HCT116 (cell line): ENCODE measurements around the gene ACOT9.

Source experiments
- CTCF ChIP-seq, 3 experiments: fragments of 200-600 bp in 1 of 3; sonication (generic) in 1 of 3; IDR thresholded peaks in 2 of 3; conservative IDR thresholded peaks in 1 of 3; 2 replicates each; pipeline ENCODE4 v1.5.1; 2012 to 2017; ENCODE audit warnings: low read depth in 2 of 3, low read length in 2 of 3, antibody characterized with exemption in 1 of 3, borderline replicate concordance in 1 of 3, control low read depth in 1 of 3, mild to moderate bottlenecking in 1 of 3, mixed read lengths in 1 of 3, mixed run types in 1 of 3, moderate library complexity in 1 of 3; ENCODE audit not compliant: insufficient read depth in 1 of 3
- EZH2 ChIP-seq: fragments of 200-600 bp; sonication (generic); IDR thresholded peaks from 2 replicates; pipeline ENCODE4 v1.6.1; 2017; ENCODE audit warnings: antibody characterized with exemption, mixed run types
- JUND ChIP-seq: IDR thresholded peaks from 2 replicates; pipeline ENCODE4 v1.6.1; 2012
- POLR2A ChIP-seq: IDR thresholded peaks from 2 replicates; pipeline ENCODE4 v1.7.0; 2011; ENCODE audit warnings: borderline replicate concordance; ENCODE audit not compliant: insufficient read depth, insufficient read length; ENCODE audit errors: extremely low read depth
- POLR2AphosphoS5 ChIP-seq: IDR thresholded peaks from 2 replicates; pipeline ENCODE4 v1.6.1; 2011; ENCODE audit warnings: mild to moderate bottlenecking, low read depth, low read length, moderate library complexity
- TCF7L2 ChIP-seq: IDR thresholded peaks from 2 replicates; pipeline ENCODE4 v1.7.0; 2011; ENCODE audit warnings: borderline replicate concordance, inconsistent platforms; ENCODE audit not compliant: insufficient read depth, insufficient read length; ENCODE audit errors: extremely low read depth

DNA sequence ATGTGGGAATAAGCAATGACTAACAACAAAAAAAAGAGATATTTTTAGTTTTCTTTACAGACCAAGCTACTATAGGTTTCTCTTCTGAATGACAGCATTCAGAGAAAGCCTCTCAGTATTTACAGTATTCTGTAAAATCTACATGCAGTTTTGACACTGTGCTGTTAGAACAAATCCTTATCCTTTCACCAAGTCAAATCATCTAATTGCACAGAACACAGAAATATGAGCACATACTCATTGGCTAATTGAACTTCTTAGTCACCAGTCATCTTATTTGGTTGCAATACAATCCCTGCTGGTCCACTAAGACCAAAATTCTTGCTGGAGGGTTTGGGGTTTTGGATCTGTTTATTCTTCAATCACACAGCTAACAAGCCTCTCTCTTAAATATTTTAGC lies 5.7 kb downstream of the ACOT9 start:
- no peak for TF ChIP-seq CTCF (IDR thresholded peaks at IDR 0.05 in 2 of 3, conservative IDR thresholded peaks at IDR 0.05 in 1 of 3; ENCODE audit: borderline replicate concordance in 1 of 3, insufficient read depth in 1 of 3, low read depth in 2 of 3, low read length in 2 of 3)
- TF ChIP-seq EZH2, result no peak
- no peak for TF ChIP-seq POLR2A
- TF ChIP-seq POLR2AphosphoS5, result no peak
- no peak for TF ChIP-seq JUND
- no peak for TF ChIP-seq TCF7L2
